ENCODE results near the gene TBC1D22A. TPM values are rescaled to one million over a fixed set of nuclear protein-coding genes. Genes with fewer than 3 reads are reported as not detected.

TBC1D22A gene
- total RNA-seq, 1 experiment from 2014 or later, result 8.2 TPM

DNA sequence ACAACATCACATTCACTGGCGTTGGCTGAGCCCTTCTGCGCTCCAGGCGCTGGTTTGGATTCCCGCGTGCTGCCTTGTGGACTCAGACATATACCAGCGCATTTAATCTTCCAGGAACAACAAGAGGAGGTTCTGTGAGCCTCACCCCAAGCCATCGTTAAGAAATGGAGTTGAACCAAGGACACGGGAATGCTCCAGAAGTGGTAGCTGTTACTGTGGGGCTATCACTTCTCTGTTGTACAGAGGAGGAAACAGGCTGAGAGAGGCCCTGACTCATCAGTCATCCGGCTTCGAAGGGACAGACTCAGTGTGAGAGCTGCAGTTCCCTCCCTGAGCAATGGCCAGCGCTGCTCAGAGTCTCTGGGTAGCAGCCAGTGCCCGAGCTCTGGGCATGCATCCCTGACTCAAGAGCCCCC lies 291.3 kb downstream of the TBC1D22A start:
- no peak for DNase-seq
- Histone ChIP-seq H3K27me3 (ENCODE audit: control insufficient read depth, insufficient read depth, low read length) (no peaks in the 10 kb centered on the region), H3K4me3 (ENCODE audit: insufficient read depth, low read depth, low read length) (no peak overlapping the region), H3K36me3 (replicated peaks; ENCODE audit: control insufficient read depth, insufficient read depth, low read length) (no peaks in the 10 kb centered on the region)

DNA sequence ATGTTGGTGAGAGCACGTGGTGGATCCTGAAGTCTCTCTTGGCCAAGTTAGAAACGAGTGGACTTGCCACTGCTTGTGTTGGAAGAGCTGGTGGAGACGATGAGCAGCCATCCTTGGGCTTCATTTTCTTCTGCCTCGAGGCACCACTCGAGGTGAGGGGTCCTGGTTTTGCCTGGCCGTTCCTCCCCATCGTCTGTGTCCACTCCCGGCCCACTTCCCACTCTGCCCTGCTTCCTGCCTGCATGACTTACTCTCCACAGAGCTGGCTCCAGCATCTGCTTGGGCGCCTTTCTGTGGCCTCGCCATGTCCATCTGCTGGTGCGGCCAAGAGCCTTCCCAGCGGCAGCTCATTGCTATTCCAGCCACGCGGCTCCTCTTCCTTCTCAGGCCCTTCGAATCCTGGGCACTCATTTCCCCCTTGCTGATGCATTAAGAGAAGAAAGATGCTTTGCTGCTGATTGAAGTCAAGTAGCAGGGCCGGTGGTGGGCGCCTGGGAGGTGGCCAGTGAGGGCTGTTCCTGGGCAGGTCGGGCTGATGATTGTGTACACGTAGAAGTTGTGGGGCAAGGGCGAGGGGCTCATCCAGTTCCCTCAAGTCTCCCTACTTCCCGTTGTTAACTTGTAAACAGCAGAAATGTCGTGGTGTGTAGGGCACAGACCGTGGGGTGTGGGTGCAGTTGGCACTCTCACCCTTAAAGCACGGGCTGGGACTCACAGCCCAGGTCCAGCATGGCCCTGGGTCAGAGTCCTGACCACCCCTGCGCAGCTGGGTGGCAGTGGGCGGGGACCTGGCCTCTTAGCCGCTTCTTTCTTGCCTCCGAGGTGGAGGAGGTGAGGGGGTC lies 292.0 kb downstream of the TBC1D22A start:
- no peaks in the 10 kb centered on the region for H3K27me3 ChIP-seq (ENCODE audit: control insufficient read depth, insufficient read depth, low read length)
- H3K4me3 ChIP-seq (ENCODE audit: insufficient read depth, low read depth, low read length), result no peak overlapping the region
- DNase-seq, result no peak
- no peaks in the 10 kb centered on the region for H3K36me3 ChIP-seq (replicated peaks; ENCODE audit: control insufficient read depth, insufficient read depth, low read length)

DNA sequence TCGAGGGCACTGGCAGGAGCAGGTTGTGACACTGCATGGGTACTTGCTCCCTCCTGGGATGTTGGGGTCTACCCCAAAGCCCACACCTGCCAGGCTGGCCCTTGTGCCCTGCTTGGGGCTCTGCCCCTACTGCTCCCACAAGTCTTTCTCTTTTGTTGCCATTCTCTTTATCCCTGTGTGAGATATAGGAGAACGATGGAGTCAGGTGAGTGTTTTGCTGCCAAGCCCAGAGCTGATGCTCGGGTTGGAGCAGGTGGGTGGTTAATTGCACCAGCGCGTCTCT lies 292.6 kb downstream of the TBC1D22A start:
- Histone ChIP-seq H3K36me3 (replicated peaks; ENCODE audit: control insufficient read depth, insufficient read depth, low read length) (no peaks in the 10 kb centered on the region), H3K27me3 (ENCODE audit: control insufficient read depth, insufficient read depth, low read length) (no peaks in the 10 kb centered on the region), H3K4me3 (ENCODE audit: insufficient read depth, low read depth, low read length) (no peak overlapping the region)
- no peak for DNase-seq

DNA sequence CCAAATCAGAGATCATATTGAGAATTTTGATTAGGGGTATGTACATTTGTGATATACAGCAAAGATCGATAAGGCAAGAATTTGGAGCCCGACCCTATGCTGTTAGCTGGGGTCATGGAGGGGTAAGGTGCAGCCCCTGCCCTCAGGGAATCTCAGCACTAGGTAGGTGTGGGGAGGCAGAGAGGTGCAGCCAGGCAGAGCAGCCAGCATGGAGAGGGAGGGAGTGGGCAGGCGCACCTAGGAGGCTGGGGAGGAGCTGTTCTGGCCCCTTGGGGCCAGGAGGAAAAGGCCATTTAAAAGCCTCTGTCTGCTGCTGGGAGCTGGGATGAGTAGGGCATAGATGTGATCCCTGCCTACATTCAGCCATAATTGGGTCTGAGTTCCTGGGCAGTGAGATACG lies 293.0 kb downstream of the TBC1D22A start:
- no peaks in the 10 kb centered on the region for H3K36me3 ChIP-seq (replicated peaks; ENCODE audit: control insufficient read depth, insufficient read depth, low read length)
- H3K4me3 ChIP-seq (ENCODE audit: insufficient read depth, low read depth, low read length), result no peak overlapping the region
- no peaks in the 10 kb centered on the region for H3K27me3 ChIP-seq (ENCODE audit: control insufficient read depth, insufficient read depth, low read length)
- DNase-seq, result no peak

DNA sequence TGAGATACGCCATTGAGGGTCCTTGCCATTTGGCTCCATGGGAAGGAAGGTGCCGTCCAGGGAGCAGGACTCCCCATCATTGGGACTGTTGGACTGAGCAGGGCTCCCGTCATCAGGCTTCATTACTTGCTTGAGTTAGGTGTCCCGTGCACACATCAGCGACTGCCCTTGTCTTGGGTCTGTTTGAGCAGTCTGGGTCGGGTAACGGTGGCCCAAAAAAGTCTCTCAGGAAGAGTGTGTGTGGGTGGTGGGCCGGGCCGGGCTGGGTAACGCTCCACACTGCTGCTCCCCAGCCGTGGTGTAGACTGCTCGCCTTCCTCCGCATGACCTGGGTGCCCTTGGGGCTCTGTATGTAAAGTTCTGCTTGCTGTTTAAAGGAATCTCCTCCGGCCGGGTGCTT lies 293.5 kb downstream of the TBC1D22A start:
- DNase-seq, result no peak
- H3K27me3 ChIP-seq (ENCODE audit: control insufficient read depth, insufficient read depth, low read length), result no peaks in the 10 kb centered on the region
- H3K4me3 ChIP-seq (ENCODE audit: insufficient read depth, low read depth, low read length), result no peak overlapping the region
- no peaks in the 10 kb centered on the region for H3K36me3 ChIP-seq (replicated peaks; ENCODE audit: control insufficient read depth, insufficient read depth, low read length)

DNA sequence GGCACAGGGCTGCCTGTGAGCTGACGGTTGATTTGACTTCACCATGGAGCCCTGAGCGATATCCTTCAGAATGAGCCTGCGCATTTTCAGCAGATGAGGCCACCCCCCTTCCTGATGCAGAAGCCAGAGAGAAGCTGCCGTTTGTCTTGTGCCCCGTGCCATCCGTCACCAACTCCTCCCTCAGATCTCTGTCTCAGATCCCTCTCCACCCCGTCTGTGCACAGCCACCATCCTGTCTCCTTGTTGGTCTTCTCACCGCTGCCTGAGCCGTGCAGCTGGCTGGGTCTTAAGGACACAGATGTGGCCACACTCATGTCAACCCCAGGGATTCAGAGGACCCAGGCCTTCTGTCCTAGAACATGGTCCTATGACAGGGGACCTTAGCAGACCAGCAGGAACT lies 293.9 kb downstream of the TBC1D22A start:
- no peak for DNase-seq
- no peaks in the 10 kb centered on the region for H3K36me3 ChIP-seq (replicated peaks; ENCODE audit: control insufficient read depth, insufficient read depth, low read length)
- H3K4me3 ChIP-seq (ENCODE audit: insufficient read depth, low read depth, low read length), result no peak overlapping the region
- H3K27me3 ChIP-seq (ENCODE audit: control insufficient read depth, insufficient read depth, low read length), result no peaks in the 10 kb centered on the region

DNA sequence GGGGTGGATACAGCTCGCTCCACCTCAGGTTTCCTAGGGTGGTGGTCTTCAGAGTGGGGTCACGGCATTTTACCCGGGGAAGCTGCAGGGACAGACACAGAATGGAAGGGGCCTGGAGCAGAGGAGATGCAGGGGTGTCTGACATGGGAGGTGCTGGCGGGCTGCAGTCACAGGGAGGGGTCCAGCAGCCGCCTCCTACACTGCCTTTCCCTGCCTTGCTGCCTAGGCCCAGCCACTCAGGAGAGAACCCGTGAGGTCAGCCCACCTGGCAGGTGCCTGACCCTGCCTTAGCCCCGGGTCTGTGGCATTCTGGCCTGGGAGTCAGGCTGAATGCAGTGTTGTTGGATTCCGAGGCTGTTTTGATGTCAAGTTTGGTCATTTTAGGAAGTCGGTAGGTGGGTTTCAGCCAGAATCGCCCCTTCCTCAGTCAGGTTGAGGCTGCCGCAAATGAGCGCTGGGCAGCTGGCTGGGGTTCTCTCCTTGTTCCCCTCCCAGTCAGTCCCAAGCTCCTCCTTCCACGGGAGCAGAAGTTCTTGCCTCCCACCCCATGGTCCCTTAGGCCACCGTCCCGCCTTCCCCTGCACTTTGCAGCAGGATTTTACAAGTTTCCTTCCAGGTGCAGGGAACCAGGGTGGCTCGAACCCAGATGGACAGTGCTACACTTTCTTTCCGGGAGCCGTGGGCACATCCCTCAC lies 294.5 kb downstream of the TBC1D22A start:
- DNase-seq, result no peak

DNA sequence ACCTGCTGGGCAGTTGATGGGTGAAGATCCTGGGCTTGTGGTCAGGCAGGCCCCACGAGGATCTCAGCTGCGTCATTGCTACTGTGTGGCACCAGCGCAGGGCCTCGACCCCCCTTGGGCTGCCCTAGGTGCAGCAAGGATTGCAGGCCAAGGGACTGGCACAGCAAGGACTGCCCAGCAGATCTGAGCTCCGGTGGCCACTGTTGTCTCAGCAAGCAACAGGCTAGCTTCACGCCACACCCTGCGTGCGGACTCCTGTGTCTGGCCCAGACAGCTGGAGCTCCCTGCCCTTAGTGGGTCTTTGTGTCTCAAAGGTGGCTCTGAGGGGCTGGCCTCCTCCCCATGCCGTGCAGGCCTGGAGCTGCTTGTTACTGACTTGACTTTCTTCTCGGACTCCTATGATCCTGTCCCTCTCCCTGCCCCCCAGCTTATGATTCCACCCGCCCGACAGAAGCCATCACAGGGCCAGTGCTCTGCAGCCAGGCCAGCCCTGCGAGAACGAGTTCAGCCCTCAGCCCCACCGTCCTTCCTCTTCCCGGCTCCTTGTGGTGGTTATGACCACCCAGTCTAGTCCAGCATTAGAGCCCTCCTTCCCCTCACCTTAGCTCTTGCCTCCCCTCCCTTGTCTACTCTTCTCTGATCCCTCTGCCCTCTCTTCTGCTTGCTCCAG lies 295.6 kb downstream of the TBC1D22A start:
- Histone ChIP-seq H3K36me3 (replicated peaks; ENCODE audit: control insufficient read depth, insufficient read depth, low read length) (no peaks in the 10 kb centered on the region), H3K4me3 (ENCODE audit: insufficient read depth, low read depth, low read length) (no peak overlapping the region), H3K27me3 (ENCODE audit: control insufficient read depth, insufficient read depth, low read length) (no peaks in the 10 kb centered on the region)
- peak; percentile 42 for DNase-seq

More for the DNA sequence above, 294.5 kb downstream of the TBC1D22A start:
- no peaks in the 10 kb centered on the region for H3K36me3 ChIP-seq (replicated peaks; ENCODE audit: control insufficient read depth, insufficient read depth, low read length)
- no peaks in the 10 kb centered on the region for H3K27me3 ChIP-seq (ENCODE audit: control insufficient read depth, insufficient read depth, low read length)
- H3K4me3 ChIP-seq (ENCODE audit: insufficient read depth, low read depth, low read length), result no peak overlapping the region

DNA sequence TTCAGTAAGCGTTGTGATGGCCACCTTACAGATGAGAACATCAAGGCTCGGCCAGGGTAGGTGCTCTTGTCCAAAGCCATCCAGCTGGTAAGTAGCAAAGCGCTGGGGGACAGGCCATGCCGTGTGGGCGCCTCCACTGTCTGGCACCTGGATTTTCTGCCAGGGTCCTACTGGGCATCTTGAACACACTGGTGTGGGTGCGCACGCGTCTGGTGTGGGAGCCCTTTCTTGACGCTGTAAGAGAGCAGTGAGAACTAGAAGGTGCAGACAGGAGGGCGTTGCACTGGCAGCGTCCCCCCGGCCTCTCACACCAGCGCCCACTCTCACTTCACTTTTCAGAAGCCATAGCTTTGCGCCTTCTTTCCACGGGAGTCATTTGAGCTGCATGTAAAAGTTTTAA lies 296.6 kb downstream of the TBC1D22A start:
- DNase-seq, result peak; percentile 26
- Histone ChIP-seq H3K4me3 (ENCODE audit: insufficient read depth, low read depth, low read length) (no peak overlapping the region), H3K27me3 (ENCODE audit: control insufficient read depth, insufficient read depth, low read length) (no peaks in the 10 kb centered on the region), H3K36me3 (replicated peaks; ENCODE audit: control insufficient read depth, insufficient read depth, low read length) (no peaks in the 10 kb centered on the region)

DNA sequence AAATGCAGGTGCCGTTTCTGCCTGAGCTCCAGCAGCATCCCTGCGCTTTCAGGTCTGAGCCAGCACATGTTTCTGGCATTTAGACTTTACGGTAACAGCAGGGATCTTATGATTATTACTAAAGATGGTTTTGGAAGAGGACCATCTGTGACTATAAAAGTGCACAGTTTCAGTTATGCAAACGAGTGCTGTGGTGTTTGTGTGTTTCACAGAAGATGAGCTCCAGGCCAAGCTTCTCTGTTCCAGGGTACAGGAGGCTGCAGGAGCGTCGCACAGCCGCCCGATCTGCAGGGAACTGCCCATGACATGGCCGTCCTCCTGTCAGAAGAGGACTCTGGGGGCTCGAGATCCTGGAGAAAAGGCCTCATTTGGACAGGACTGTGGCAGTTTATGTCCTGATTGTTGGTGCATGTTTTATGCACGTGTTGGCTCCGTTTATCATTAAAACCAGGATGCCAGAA lies 297.3 kb downstream of the TBC1D22A start:
- Histone ChIP-seq H3K4me3 (ENCODE audit: insufficient read depth, low read depth, low read length) (no peak overlapping the region), H3K27me3 (ENCODE audit: control insufficient read depth, insufficient read depth, low read length) (no peaks in the 10 kb centered on the region), H3K36me3 (replicated peaks; ENCODE audit: control insufficient read depth, insufficient read depth, low read length) (no peaks in the 10 kb centered on the region)
- peak; percentile 25 for DNase-seq

DNA sequence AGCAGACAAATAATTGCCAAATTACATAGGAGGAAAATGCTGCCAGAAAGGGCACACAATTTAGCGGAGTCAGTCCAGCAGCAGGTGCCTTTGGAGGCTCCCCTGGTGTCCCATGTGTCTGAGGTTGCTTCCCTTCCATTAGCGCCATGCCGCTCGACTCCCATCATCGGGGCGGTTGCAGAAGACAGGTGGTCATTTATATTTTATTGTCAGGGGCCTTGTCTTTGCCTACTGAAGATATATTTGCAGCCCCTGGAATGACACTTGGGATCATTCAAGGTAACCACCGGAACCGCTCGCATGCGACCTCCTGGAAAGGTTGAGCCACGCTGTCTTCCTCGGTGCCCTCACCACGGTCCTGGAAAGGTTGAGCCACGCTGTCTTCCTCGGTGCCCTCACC lies 298.3 kb downstream of the TBC1D22A start:
- Histone ChIP-seq H3K27me3 (ENCODE audit: control insufficient read depth, insufficient read depth, low read length) (no peaks in the 10 kb centered on the region), H3K36me3 (replicated peaks; ENCODE audit: control insufficient read depth, insufficient read depth, low read length) (no peaks in the 10 kb centered on the region), H3K4me3 (ENCODE audit: insufficient read depth, low read depth, low read length) (no peak overlapping the region)
- DNase-seq, result no peak

DNA sequence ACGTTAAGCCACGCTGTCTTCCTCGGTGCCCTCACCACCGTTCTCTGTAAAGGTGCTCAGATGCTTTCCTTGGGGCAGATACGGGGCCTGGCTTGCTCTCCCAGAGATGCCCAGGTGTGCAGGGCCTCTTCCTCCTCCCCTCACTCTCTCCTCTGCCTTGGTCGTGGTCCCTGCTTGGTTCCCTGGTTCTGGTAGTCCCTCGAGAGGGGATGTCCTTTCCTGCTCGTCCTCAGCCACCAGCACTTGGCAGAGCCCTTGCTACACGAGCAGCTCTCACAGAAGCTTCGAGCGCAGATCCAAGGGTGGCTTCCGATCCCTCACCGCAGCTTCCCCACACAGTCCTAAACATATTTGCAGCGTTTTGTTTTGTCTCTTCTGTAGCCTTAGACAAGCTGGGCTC lies 298.8 kb downstream of the TBC1D22A start:
- no peak for DNase-seq
- H3K36me3 ChIP-seq (replicated peaks; ENCODE audit: control insufficient read depth, insufficient read depth, low read length), result no peaks in the 10 kb centered on the region
- H3K4me3 ChIP-seq (ENCODE audit: insufficient read depth, low read depth, low read length), result no peak overlapping the region
- H3K27me3 ChIP-seq (ENCODE audit: control insufficient read depth, insufficient read depth, low read length), result no peaks in the 10 kb centered on the region

DNA sequence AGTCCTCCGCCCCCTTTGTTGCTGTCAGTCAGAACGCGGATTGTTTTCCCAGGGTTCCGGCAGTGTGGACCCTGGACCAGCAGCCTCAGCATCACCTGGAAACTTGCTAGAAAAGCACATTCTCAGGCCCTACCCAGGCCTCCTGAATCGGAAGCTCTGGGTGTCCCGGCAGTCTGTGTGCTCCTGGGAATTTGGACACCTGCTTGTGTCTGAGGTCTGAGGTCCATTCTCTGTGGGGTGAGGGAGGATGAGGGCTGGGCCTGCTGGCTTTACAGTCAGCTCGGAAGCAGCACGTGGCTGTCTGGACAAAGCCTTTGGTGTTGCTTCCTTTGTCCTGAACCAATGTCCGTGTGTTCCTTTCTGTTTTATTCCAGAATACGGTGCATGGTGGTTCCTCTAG lies 299.7 kb downstream of the TBC1D22A start:
- no peak for DNase-seq
- no peaks in the 10 kb centered on the region for H3K36me3 ChIP-seq (replicated peaks; ENCODE audit: control insufficient read depth, insufficient read depth, low read length)
- no peak overlapping the region for H3K4me3 ChIP-seq (ENCODE audit: insufficient read depth, low read depth, low read length)
- H3K27me3 ChIP-seq (ENCODE audit: control insufficient read depth, insufficient read depth, low read length), result no peaks in the 10 kb centered on the region

DNA sequence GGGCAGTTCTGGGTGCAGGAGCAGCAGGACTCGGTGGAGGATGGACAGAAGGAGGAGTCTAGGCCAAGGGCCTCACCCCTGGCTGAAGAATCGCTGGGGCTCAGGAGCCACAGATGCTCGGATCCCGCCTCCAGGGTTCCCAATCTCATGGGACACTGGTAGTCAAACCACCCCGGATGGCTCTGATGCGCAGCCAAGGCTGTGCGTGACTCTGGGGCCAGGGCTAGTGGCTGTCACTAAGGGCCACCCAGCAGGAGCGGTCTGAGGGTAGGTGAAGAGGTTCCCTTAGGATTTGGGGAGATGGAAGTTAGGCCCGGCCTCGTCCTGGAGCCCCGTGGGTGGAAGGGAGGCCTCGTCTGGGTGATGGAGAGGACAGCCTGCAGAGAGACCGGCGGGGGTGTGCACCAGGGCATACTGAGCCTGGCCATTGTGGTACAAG lies 300.6 kb downstream of the TBC1D22A start:
- no peaks in the 10 kb centered on the region for H3K36me3 ChIP-seq (replicated peaks; ENCODE audit: control insufficient read depth, insufficient read depth, low read length)
- H3K27me3 ChIP-seq (ENCODE audit: control insufficient read depth, insufficient read depth, low read length), result no peaks in the 10 kb centered on the region
- DNase-seq, result no peak
- no peak overlapping the region for H3K4me3 ChIP-seq (ENCODE audit: insufficient read depth, low read depth, low read length)

DNA sequence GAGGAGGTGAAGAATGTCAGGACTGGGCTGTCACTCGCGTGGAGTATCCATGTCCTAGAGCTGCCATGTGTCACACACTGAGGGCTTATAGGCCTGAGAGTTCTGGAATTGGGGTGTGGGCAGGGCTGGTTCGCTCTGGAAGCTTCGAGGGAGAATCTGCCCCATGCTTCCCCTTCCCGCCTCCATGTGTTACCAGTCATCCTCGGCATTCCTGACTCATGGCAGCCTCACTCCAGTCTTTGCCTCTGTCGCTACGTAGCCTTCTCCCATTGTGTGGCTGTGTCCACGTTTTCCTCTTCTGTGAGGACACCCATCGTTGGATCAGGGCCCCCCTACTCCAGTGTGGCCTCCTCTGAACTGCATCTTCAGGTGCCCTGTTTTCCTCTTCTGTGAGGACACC lies 301.2 kb downstream of the TBC1D22A start:
- DNase-seq, result peak; percentile 24
- no peaks in the 10 kb centered on the region for H3K27me3 ChIP-seq (ENCODE audit: control insufficient read depth, insufficient read depth, low read length)
- H3K36me3 ChIP-seq (replicated peaks; ENCODE audit: control insufficient read depth, insufficient read depth, low read length), result no peaks in the 10 kb centered on the region
- H3K4me3 ChIP-seq (ENCODE audit: insufficient read depth, low read depth, low read length), result no peak overlapping the region
